Neural cell (in vitro differentiated cells): Measurements from ENCODE around the gene DENND4C. TPM values are rescaled to one million over a fixed set of nuclear protein-coding genes. Genes with fewer than 3 reads are reported as not detected.

Experiments
- H2AFZ ChIP-seq: fragments of 200-600, 300-800 bp; sonication (generic), shearing (Covaris generic); 2 replicates; pipeline ENCODE4 v1.6.0; 2014; ENCODE audit warnings: low read depth, mild to moderate bottlenecking, antibody characterized with exemption, low read length, moderate library complexity
- H3F3A ChIP-seq: fragments of 200-600 bp; shearing (Covaris generic); 2 replicates; pipeline ENCODE4 v1.6.1; 2016; ENCODE audit warnings: mild to moderate bottlenecking, moderate library complexity, mixed read lengths, antibody characterized with exemption, low read length; ENCODE audit not compliant: insufficient read depth, poor library complexity, severe bottlenecking
- H3K27ac ChIP-seq: fragments of 200-600, 300-800 bp; sonication (generic), shearing (Covaris generic); 2 replicates; pipeline ENCODE4 v1.5.1; 2014; ENCODE audit warnings: mild to moderate bottlenecking, low read length, moderate library complexity
- H3K27me3 ChIP-seq: fragments of 300-800, 200-600 bp; sonication (generic), shearing (Covaris generic); 2 replicates; pipeline ENCODE4 v1.6.0; 2014; ENCODE audit warnings: mild to moderate bottlenecking, low read depth, low read length, moderate library complexity; ENCODE audit not compliant: insufficient read depth
- H3K36me3 ChIP-seq: fragments of 300-800, 200-600 bp; sonication (generic), shearing (Covaris generic); 2 replicates; pipeline ENCODE4 v1.5.1; 2014; ENCODE audit warnings: mild to moderate bottlenecking, antibody characterized with exemption, low read length, moderate library complexity; ENCODE audit not compliant: insufficient read depth
- H3K4me2 ChIP-seq: fragments of 300-800, 200-600 bp; sonication (generic), shearing (Covaris generic); 2 replicates; pipeline ENCODE4 v1.6.0; 2014; ENCODE audit warnings: mild to moderate bottlenecking, low read length
- H3K4me3 ChIP-seq: fragments of 300-800, 200-600 bp; sonication (generic), shearing (Covaris generic); 2 replicates; pipeline ENCODE4 v1.5.1; 2014; ENCODE audit warnings: mild to moderate bottlenecking, low read length, moderate library complexity
- H3K79me2 ChIP-seq: fragments of 200-600 bp; shearing (Covaris generic); replicated peaks from 2 replicates; pipeline ENCODE4 v1.6.0; 2014; ENCODE audit warnings: mild to moderate bottlenecking, low read length, moderate library complexity; ENCODE audit not compliant: insufficient read depth
- H3K9ac ChIP-seq: fragments of 300-800, 200-600 bp; sonication (generic), shearing (Covaris generic); 2 replicates; pipeline ENCODE4 v1.6.1; 2016; ENCODE audit warnings: mild to moderate bottlenecking, low read length, mixed read lengths
- H3K9me2 ChIP-seq: fragments of 200-600 bp; shearing (Covaris generic); 2 replicates; pipeline ENCODE4 v1.6.1; 2016; ENCODE audit warnings: mild to moderate bottlenecking, low read length, mixed read lengths; ENCODE audit not compliant: insufficient read depth
- H3K9me3 ChIP-seq: fragments of 200-600, 300-800 bp; sonication (generic), shearing (Covaris generic); 2 replicates; pipeline ENCODE4 v1.6.1; 2016; ENCODE audit warnings: mild to moderate bottlenecking, mixed run types, low read length, moderate library complexity, mixed read lengths
- H4K20me1 ChIP-seq: fragments of 200-600 bp; shearing (Covaris generic); 2 replicates; pipeline ENCODE4 v1.6.1; 2016; ENCODE audit warnings: mild to moderate bottlenecking, mixed run types; ENCODE audit not compliant: insufficient read depth
- CTCF ChIP-seq: fragments of 450-650 bp; IDR thresholded peaks from 2 replicates; pipeline ENCODE4 v1.5.1; 2014; ENCODE audit warnings: antibody characterized with exemption, mild to moderate bottlenecking, moderate library complexity; ENCODE audit not compliant: poor library complexity, severe bottlenecking
- EP300 ChIP-seq: fragments of 450-650 bp; conservative IDR thresholded peaks from 2 replicates; pipeline ENCODE4 v1.6.1; 2014; ENCODE audit warnings: antibody characterized with exemption, mild to moderate bottlenecking, moderate library complexity; ENCODE audit not compliant: poor library complexity, severe bottlenecking
- EZH2 ChIP-seq: fragments of 200-600, 300-800 bp; shearing (Covaris generic), sonication (generic); IDR thresholded peaks from 2 replicates; pipeline ENCODE4 v1.6.1; 2014; ENCODE audit warnings: antibody characterized with exemption, low read length, borderline replicate concordance, mild to moderate bottlenecking; ENCODE audit not compliant: insufficient read depth, poor library complexity, severe bottlenecking
- MXI1 ChIP-seq: fragments of 450-650 bp; conservative IDR thresholded peaks from 2 replicates; pipeline ENCODE4 v1.6.1; 2014; ENCODE audit warnings: antibody characterized with exemption, mild to moderate bottlenecking; ENCODE audit not compliant: poor library complexity, severe bottlenecking
- POLR2AphosphoS5 ChIP-seq: IDR thresholded peaks from 2 replicates; pipeline ENCODE4 v1.6.1; 2012
- RAD21 ChIP-seq: fragments of 450-650 bp; conservative IDR thresholded peaks from 2 replicates; pipeline ENCODE4 v1.6.1; 2014; ENCODE audit warnings: antibody characterized with exemption, mild to moderate bottlenecking, moderate library complexity
- REST ChIP-seq: IDR thresholded peaks from 2 replicates; pipeline ENCODE4 v1.6.1; 2012; ENCODE audit warnings: borderline replicate concordance
- SMC3 ChIP-seq: fragments of 450-650 bp; conservative IDR thresholded peaks from 2 replicates; pipeline ENCODE4 v1.6.1; 2014; ENCODE audit warnings: antibody characterized with exemption, mild to moderate bottlenecking, moderate library complexity; ENCODE audit not compliant: poor library complexity
- TAF1 ChIP-seq: IDR thresholded peaks from 2 replicates; pipeline ENCODE4 v1.6.1; 2012; ENCODE audit warnings: low read depth
- polyA plus RNA-seq: library from polyadenylated mRNA; depleted of rRNA; stranded (reverse); fragments of >200 nt; gene quantifications from 2 replicates; pipeline ENCODE4 v1.2.3, GENCODE V29; 2014

DENND4C gene
- polyA plus RNA-seq, 1 donor from 2014 or later, result 51.8 TPM

- no peak overlapping the region for H2AFZ ChIP-seq
- H4K20me1 ChIP-seq, result no peaks in the 10 kb centered on the region
- no peaks in the 10 kb centered on the region for H3K9me2 ChIP-seq
- no peaks in the 10 kb centered on the region for H3F3A ChIP-seq
- no peaks in the 10 kb centered on the region for H3K27me3 ChIP-seq
- no peaks in the 10 kb centered on the region for H3K79me2 ChIP-seq
- H3K9ac ChIP-seq, result no peak overlapping the region
- no peak overlapping the region for H3K27ac ChIP-seq
- no peaks in the 10 kb centered on the region for H3K9me3 ChIP-seq
- H3K4me2 ChIP-seq, result no peak overlapping the region
- H3K4me3 ChIP-seq, result no peak overlapping the region
- TF ChIP-seq EZH2 (no peak), POLR2AphosphoS5 (no peak), EP300 (no peak), REST (no peak), RAD21 (no peak), CTCF (no peak), MXI1 (no peak), TAF1 (no peak), SMC3 (no peak)
- H3K36me3 ChIP-seq, result no peaks in the 10 kb centered on the region
Observed at GRCh38 chr9:19185191-19185590, 45.3 kb upstream of the DENND4C start.

GRCh38 chr9:19186232-19186631 is 44.3 kb upstream of the DENND4C start:
- Histone ChIP-seq H3F3A (no peaks in the 10 kb centered on the region), H3K9me3 (no peaks in the 10 kb centered on the region), H3K27ac (no peak overlapping the region), H3K79me2 (no peaks in the 10 kb centered on the region), H2AFZ (no peak overlapping the region), H3K4me2 (no peak overlapping the region), H4K20me1 (no peaks in the 10 kb centered on the region), H3K27me3 (no peaks in the 10 kb centered on the region), H3K9ac (no peak overlapping the region), H3K4me3 (no peak overlapping the region), H3K9me2 (no peaks in the 10 kb centered on the region), H3K36me3 (no peaks in the 10 kb centered on the region)
- TF ChIP-seq SMC3 (no peak), CTCF (no peak), REST (no peak)
